ENCODE measurements around the gene POLD1. TPM values are rescaled to one million over a fixed set of nuclear protein-coding genes. Genes with fewer than 3 reads are reported as not detected.

The POLD1 gene
- total and polyA plus RNA-seq, 8 donors, result 11.4 to 98.0 (median 32.3) TPM

DNA sequence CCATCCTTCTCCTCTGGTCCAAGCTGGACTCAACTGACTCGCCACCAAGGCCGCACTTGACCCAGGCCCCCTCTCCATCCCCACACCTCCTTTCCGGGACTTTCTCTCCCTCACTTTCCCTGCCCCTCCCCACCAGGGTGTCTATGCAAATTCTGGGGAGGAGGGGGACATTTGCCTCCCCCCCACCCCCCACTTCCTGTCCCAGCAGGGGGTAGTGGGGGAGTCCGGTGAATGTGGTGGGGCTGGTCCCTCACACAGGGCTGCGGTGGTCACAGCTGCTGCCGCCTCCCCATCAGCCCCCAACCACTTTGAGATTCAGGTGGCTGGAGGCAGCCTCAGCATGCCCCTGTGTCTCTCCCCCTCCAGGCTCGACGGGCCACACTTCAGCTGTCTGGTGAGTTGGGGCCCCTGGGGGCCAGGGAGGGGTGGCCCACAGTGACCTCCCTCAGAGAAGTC, 35.5 kb downstream of the POLD1 start:
- Histone ChIP-seq H3K27me3 (peaks cover 0 to 78% (median 30%) of the 10 kb centered on the region in 3 donors), H3K9me3 (no peaks in the 10 kb centered on the region), H3K4me3 (peak overlapping the region in 1 of 4 donors; percentile 6), H3K4me1 (peaks cover 0 to 36% (median 26%) of the 10 kb centered on the region in 4 donors), H3K36me3 (no peaks in the 10 kb centered on the region), H3K27ac (no peak overlapping the region)
- TF ChIP-seq POLR2AphosphoS5 (IDR thresholded peaks at IDR 0.05), result no peak
- no peak for TF ChIP-seq EP300 (IDR thresholded peaks at IDR 0.05)
- TF ChIP-seq POLR2A (IDR thresholded peaks at IDR 0.05), result no peak
- TF ChIP-seq, protein P1, sequence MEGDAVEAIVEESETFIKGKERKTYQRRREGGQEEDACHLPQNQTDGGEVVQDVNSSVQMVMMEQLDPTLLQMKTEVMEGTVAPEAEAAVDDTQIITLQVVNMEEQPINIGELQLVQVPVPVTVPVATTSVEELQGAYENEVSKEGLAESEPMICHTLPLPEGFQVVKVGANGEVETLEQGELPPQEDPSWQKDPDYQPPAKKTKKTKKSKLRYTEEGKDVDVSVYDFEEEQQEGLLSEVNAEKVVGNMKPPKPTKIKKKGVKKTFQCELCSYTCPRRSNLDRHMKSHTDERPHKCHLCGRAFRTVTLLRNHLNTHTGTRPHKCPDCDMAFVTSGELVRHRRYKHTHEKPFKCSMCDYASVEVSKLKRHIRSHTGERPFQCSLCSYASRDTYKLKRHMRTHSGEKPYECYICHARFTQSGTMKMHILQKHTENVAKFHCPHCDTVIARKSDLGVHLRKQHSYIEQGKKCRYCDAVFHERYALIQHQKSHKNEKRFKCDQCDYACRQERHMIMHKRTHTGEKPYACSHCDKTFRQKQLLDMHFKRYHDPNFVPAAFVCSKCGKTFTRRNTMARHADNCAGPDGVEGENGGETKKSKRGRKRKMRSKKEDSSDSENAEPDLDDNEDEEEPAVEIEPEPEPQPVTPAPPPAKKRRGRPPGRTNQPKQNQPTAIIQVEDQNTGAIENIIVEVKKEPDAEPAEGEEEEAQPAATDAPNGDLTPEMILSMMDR (IDR thresholded peaks at IDR 0.05), result no peak
- intact Hi-C loops (cut with DNase I; ENCODE audit: low total_unique reads), result no loop called here
- WGBS, 5 donors, result 13 to 24% (median 18%) methylated on average over 5 to 8 of the region's 8 CpGs
- no peak for DNase-seq

DNA sequence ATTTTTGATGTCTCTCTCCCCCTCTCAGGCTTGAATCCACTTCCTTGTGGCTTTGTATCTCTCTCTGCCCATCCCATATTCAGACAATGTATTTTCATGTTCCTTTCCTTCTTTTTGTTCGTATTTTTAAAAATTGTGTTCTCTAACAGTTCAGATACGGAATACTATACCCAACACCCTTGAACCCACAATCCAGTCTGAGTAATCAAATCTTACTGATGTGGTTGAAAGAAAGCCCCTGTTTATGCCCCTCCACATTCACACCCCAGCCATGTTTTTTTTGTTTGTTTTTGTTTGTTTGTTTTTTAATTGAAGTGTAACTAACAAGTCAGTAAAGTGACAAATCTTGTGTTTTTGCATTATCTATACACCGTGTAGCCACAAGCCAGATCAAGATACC, 36.0 kb downstream of the POLD1 start:
- Histone ChIP-seq H3K4me1 (peaks cover 0 to 31% (median 26%) of the 10 kb centered on the region in 4 donors), H3K27ac (no peak overlapping the region), H3K36me3 (no peaks in the 10 kb centered on the region), H3K9me3 (no peaks in the 10 kb centered on the region), H3K27me3 (peaks cover 0 to 78% (median 30%) of the 10 kb centered on the region in 3 donors), H3K4me3 (no peak overlapping the region)
- DNase-seq, result no peak
- TF ChIP-seq POLR2A (IDR thresholded peaks at IDR 0.05) (no peak), EP300 (IDR thresholded peaks at IDR 0.05) (no peak), POLR2AphosphoS5 (IDR thresholded peaks at IDR 0.05) (no peak)
- TF ChIP-seq, protein P1 (IDR thresholded peaks at IDR 0.05), result no peak
- 25 to 47% (median 31%) methylated on average over 3 of the region's 3 CpGs for WGBS, 5 donors
- intact Hi-C loops (cut with DNase I; ENCODE audit: low total_unique reads), result no loop called here

DNA sequence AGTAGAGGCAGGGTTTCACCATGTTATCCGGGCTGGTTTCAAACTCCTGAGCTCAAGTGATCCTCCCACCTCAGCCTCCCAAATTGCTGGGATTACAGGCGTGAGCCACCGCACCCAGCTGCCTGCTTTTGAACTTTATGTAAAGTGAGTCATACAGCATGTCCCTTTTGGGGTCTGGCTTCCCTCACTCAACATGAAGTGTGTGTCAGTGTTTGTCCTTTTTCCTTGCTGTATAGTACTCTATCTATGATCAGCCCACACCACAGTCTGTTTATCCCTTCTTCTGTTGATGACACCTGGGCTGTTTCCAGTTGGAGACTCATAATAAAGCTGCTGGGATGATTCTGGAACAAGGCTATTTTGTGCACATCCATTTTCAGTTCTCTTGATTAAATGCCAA, 36.7 kb downstream of the POLD1 start:
- peaks cover 0 to 27% (median 24%) of the 10 kb centered on the region in 4 donors for H3K4me1 ChIP-seq
- H3K36me3 ChIP-seq, result no peaks in the 10 kb centered on the region
- H3K9me3 ChIP-seq, result no peaks in the 10 kb centered on the region
- no peak overlapping the region for H3K4me3 ChIP-seq
- H3K27me3 ChIP-seq, result peaks cover 0 to 78% (median 30%) of the 10 kb centered on the region in 3 donors
- no peak overlapping the region for H3K27ac ChIP-seq
- WGBS, 5 donors, result 55 to 82% (median 69%) methylated on average over 3 of the region's 3 CpGs
- TF ChIP-seq POLR2AphosphoS5 (IDR thresholded peaks at IDR 0.05) (no peak), POLR2A (IDR thresholded peaks at IDR 0.05) (no peak), EP300 (IDR thresholded peaks at IDR 0.05) (no peak)
- TF ChIP-seq, protein P1 (IDR thresholded peaks at IDR 0.05), result no peak
- intact Hi-C loops (cut with DNase I; ENCODE audit: low total_unique reads), result no loop called here
- DNase-seq, result no peak

DNA sequence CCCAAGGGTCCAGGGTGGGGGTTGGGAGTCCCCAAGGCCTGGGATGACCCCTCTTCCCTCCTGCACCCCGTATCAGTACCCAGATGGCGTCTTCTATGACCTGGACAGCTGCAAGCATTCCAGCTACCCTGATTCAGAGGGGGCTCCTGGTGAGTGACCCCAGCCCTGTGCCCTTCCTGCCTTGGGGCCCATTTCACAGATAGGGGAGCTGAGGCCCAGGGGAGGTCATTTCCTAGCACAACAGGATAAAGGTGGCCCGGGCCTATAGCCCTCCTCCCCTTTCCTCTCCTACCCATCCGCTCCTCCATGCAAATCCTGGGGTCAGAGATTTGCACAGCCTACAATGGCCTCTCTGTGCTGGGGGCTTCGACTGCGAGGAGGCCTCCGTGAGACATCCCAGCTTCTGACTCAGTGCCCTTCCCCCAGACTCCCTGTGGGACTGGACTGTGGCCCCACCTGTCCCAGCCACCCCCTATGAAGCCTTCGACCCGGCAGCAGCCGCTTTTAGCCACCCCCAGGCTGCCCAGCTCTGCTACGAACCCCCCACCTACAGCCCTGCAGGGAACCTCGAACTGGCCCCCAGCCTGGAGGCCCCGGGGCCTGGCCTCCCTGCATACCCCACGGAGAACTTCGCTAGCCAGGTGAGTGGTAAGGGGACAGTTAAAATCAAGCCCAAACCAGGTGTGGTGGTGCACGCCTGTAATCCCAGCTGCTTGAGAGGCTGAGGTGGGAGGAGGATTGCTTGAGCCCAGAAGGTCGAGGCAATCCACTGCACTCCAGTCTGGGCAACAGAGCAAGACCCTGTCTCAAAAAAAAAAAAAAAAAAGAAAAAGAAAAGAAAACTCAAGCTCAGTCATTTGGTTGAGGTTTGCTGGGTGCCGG, 38.5 kb downstream of the POLD1 start:
- no peaks in the 10 kb centered on the region for H3K9me3 ChIP-seq
- H3K27ac ChIP-seq, result no peak overlapping the region
- H3K4me3 ChIP-seq, result no peak overlapping the region
- H3K27me3 ChIP-seq, result peaks cover 0 to 69% (median 22%) of the 10 kb centered on the region in 3 donors
- H3K36me3 ChIP-seq, result no peaks in the 10 kb centered on the region
- WGBS, 5 donors, result 82 to 89% (median 83%) methylated on average over 17 to 18 of the region's 18 CpGs
- intact Hi-C loops (cut with DNase I; ENCODE audit: low total_unique reads), result no loop called here
- no peak for DNase-seq
- H3K4me1 ChIP-seq, result peaks cover 0 to 16% (median 13%) of the 10 kb centered on the region in 4 donors
- no peak for TF ChIP-seq POLR2A (IDR thresholded peaks at IDR 0.05)
- no peak for TF ChIP-seq POLR2AphosphoS5 (IDR thresholded peaks at IDR 0.05)
- TF ChIP-seq, protein P1 (IDR thresholded peaks at IDR 0.05), result no peak
- TF ChIP-seq EP300 (IDR thresholded peaks at IDR 0.05), result no peak

All from stomach (tissue), 9 donors.